ENCODE measurements around the gene BID.

The BID gene

DNA sequence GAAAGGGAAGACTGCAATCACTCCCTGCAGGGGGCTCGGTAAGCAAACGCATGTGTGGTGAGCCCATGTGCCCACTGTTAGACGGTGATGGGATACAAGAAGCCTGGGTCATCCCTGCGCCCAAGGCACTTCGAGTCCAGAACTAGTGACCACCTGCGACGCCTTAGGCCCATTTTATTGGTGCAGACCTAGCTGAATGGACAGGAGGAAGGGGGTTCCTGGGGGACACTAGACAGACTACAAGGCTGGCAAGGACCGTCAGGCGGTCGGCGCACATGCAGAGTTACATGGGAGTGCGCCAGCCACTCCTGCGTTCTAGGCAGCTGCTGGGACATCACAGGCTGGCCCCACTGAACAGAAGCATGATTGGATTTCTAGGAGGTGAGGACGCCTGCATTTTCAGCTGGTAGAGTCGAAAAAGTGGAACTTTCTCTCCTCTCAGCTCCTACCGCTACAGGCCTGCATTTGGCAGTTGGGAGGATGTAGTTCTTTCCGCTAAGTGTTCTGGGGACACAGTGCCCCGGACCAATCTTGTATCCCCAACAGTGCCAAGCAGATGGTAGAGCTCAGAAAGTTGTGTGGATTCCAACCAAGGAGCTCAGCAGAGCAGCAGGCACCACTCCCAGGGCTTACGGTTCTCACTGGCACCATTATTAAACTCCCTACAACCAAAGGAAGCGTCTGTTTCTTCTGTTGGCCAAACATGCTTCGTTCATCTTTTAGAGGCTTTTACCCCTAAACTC, 35.7 kb downstream of the BID start:
- DNase-seq (ENCODE audit: low read depth in 3 of 3) = no peak

DNA sequence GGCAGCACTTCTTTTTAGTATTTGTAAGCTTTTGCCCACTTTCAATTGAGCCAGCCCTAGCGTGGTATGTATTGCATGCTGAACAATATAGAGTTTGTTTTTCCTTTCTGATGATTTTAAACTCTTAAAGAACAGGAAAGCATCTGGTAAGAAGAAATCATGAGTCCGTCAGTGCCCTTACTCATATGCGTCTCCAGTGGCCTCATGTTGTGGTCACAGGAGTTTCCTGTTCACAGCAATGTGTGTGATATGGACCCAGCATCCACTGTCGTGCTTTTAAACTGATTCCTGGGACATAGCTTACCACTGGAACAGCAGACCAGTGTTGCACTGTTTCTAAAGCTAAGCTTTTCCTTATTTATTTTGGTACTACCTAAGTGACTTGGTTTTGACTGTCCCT, 40.1 kb downstream of the BID start:
- peak in 1 of 3 donors; percentile 14 for DNase-seq (ENCODE audit: low read depth in 3 of 3)

DNA sequence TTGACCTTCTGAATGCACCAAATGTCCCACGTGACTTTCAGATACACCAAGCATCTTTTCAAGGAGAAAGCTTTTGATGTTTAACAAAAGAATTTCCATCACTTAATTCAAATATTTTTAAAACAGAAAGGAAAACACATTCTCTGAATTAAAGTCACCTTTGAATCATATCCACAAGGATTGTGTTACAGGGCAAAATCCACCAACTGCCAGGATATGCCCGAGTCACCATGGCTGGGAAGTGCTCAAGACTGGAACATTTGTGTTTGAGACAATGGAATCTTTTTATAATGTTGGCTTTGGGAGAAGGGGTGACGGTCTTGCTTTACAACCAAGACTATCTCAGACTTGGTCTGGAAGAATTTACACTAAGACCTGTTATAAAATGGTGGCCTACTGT, 40.8 kb downstream of the BID start:
- DNase-seq (ENCODE audit: low read depth in 3 of 3) = no peak

DNA sequence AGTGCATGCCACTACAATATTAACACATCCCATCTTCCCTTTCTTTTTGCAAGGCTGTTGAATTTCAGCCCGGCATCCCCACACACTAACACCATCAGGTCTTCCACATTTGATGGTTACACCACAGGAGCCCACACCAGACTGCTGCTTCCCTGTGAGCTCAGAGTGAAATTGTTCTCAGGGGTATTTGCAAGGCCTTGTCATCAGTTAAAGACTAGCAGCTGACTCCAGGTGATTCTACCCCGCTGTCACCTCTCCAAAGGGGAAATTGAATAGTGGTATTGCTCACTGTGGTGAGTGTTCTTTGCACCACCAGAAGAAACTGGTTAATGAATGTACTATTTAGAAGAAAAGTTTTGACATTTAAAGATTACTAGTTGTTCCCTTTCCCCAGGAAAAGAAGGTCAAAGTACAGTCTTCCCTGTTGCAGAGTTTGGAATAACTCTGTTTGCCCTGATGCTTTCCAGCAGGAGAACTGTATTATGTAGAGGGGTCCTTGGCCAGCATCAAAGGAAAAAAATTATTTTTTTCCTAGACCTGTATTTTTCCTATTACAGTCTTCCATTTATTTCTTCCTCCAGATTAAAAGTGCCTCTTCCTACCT, 41.9 kb downstream of the BID start:
- no peak for DNase-seq (ENCODE audit: low read depth in 3 of 3)

DNA sequence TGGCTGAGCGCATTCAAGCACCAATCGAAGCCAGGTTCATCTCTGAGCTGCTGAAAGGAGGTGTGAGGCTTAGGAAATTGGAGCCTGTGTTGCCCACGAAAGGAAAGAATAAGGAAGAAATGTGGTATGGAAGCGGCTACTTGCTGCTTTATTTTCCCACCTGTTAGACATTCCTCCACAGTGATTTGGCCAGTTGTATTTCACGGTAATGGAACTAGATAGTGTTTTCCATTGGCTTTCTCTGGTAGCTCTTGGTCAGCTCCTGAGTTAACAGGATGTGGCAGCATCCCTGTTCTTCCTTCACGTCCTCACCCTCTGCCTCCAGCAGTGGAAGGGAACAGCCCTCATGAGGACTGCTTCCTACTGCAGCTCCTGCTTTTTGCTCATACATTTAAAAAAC, 44.7 kb downstream of the BID start:
- no peak for DNase-seq (ENCODE audit: low read depth in 3 of 3)

DNA sequence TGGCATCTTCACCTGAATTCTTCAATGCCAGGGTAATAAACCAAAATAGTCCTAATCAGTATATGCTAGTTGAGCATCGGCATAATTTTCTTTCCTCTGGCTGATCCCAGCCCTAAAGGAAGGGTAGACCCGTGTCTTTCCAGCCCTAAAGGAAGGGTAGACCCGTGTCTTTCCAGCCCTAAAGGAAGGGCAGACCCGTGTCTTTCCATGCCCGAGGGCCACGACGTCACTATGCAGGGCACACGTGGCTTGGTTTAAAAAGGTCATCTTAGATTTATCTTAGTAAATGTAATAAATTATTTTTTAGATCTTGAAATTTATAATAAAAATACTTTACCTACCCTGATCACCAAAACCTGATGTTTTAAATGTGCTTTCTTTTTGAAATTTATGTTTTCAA, 45.5 kb downstream of the BID start:
- DNase-seq (ENCODE audit: low read depth in 3 of 3) = no peak

DNA sequence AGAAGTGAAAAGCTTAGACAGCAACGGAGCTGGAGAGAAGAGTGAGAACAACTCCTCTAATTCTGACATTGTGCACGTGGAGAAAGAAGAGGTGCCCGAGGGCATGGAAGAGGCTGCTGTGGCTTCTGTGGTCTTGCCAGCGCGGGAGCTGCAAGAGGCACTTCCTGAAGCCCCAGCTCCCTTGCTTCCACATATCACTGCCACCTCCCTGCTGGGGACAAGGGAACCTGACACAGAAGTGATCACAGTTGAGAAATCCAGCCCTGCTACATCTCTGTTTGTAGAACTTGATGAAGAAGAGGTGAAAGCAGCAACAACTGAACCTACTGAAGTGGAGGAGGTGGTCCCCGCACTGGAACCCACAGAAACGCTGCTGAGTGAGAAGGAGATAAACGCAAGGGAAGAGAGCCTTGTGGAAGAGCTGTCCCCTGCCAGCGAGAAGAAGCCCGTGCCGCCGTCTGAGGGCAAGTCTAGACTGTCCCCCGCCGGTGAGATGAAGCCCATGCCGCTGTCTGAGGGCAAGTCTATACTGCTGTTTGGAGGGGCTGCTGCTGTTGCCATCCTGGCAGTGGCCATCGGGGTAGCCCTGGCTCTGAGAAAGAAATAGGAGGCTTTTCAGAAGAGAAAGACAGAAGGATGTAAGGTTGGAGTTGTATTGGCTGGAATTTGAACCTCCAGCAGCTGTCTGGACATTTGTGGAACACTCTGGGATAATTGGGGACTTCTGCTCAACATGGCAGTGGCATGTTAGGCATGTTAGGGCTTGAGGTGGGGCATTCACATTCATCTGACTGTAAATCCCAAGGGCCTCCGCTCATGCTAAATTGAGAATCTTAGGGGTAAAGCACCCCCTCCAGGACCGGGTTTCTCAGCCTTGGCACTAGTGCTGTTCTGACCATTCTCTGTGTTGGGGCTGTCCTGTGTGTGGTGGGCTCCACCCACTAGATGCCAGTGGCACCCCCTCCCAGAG, 47.1 kb downstream of the BID start:
- no peak for DNase-seq (ENCODE audit: low read depth in 3 of 3)

DNA sequence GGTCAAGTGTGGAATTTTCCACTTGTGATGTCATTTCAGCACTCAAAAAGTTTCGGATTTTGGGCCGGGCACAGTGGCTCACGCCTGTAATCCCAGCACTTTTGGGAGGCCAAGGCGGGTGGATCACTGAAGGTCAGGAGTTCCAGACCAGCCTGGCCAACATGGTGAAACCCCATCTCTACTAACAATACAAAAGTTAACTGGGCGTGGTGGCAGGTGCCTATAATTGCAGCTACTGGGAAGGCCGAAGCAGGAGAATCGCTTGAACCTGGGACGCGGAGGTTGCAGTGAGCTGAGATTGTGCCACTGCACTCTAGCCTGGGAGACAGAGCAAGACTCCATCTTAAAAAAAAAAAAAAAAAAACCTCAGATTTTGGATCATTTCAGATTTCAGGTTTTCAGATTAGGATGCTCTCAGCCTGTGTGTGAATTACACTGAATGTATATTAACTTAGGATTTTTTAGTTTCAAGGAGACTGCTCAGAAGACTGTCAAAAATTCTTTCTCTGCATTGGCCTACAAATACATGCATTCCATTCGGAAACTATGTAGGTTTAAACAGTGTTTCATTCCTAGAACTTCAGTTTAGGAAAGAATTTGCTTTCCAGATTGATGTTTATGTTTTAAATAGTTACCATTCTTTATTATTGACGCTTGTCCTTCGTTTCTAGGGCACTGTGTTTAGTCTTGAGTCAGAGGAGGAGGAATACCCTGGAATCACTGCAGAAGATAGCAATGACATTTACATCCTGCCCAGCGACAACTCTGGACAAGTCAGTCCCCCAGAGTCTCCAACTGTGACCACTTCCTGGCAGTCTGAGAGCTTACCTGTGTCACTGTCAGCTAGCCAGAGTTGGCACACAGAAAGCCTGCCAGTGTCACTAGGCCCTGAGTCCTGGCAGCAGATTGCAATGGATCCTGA, 48.0 kb downstream of the BID start:
- DNase-seq (ENCODE audit: low read depth in 3 of 3) = no peak

DNA sequence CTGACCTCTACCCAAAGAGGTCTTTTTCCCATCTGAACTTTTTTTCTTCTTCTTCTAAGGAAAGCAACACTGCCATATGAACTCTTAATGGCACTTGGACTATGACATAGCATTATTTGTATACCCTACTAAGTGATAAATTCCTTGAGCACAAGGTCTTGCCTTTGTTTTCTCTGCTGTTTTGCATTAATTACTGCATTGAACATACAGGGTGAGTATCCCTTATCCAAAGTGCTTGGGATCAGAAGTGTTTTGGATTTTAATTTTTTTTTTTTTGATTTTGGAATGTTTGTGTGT, 48.8 kb downstream of the BID start:
- DNase-seq (ENCODE audit: low read depth in 3 of 3) = no peak

DNA sequence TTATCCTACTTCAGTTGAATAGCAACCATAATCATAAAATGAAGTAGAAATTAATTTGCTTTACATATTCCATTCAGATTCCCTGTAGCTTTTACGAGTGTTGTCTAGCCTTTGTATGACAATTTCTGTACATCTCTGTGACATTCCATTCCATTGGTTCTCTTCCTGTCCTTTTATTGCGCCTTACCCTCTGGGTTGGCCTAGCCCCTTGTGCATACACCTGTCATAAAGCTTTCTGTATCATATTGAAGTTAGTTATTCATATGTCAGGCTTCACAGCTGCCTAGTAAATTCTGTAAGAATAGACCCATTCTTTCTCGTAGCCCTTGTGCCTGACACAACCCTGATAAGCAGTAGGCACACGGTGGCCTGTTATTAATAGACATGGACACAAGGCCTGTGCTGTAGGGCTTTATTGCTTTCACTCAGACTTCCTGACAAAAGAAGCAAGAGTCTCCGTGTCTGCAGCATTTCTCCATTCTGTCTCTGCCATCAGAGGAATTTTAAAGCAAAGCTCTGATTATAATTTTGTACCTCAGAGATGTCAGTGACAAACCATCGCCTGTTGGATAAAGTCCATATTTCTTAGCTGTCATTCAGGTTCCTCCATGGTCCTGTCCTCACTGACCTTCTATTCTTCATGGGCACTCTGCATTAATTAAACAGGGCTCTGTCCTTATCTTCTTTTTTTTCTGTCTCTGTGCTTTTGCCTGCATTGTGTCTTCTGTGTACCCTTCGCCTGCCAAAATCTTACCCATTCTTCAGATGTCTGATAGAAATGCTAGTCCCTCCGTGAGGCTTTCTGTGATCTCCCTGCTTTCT, 49.4 kb downstream of the BID start:
- no peak for DNase-seq (ENCODE audit: low read depth in 3 of 3)

DNA sequence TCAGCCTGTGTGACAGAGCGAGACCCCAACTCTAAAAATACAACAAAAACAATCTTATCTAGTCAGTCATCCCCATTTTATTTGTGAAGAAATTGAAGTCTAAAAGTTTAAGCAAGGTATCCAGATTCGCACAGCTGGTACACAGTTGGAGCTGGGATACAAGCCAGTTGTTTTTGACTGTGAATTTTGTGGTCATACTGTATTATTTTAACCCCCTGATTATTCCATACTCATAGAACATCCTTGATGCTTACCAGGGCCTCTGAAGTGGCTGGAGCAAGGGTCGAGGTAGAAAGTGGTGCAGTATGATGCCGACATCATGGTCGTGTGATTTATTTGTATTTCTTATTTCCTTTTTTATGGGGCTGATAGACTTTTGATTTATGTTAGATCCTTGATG, 50.0 kb downstream of the BID start:
- DNase-seq (ENCODE audit: low read depth in 3 of 3) = no peak

DNA sequence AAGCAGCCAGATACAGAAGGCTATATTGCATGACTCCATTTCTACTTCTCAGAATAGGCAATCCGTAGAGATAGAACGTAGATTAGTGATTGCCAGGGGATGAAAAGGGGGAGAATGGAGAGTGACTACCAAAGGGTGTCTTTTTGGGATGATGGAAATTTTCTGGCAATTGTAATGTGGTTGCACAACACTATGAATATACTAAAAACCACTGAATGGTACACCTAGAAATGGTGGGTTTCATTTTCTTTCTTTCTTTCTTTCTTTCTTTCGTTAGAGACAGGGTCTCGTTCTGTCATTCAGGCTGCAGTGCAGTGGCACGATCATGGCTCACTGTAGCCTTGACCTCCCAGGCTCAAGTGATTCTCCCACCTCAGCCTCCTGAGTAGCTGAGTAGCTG, 54.4 kb downstream of the BID start:
- DNase-seq (ENCODE audit: low read depth in 3 of 3) = no peak

DNA sequence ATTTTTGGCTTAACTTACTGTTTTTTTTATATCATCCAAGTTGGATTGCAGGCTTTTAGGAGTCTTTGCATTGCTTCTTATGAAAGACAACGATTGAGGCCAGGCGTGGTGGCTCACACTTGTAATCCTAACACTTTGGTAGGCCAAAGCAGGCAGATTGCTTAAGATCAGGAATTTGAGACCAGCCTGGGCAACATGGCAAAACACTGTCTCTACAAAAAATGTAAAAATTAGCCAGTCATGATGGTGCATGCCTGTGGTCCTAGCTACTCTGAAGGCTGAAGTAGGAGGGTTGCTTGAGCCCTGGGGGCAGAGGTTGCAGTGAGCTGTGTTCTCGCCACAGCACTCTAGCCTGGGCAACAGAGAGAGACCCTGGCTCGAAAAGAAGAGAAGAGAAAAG, 56.6 kb downstream of the BID start:
- DNase-seq (ENCODE audit: low read depth in 3 of 3) = no peak

DNA sequence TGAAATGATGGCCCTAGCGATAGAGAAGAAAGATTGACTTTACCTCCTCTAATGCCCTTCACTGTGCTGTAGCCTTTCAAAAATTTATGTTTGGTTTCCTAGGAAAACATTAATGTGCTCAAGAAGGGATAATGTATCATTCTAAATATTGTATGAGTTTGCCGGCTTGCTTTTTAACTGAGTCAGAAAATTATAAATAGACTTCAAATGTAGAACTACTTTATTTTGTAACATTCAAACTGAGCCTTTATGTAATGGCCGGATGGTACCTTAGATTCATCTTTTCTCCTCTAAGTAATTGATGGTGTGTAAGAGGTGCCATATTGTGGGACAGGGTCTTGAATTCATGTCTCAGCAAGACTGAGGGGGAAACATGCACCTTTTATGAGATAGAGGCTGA, 57.7 kb downstream of the BID start:
- DNase-seq (ENCODE audit: low read depth in 3 of 3) = no peak

DNA sequence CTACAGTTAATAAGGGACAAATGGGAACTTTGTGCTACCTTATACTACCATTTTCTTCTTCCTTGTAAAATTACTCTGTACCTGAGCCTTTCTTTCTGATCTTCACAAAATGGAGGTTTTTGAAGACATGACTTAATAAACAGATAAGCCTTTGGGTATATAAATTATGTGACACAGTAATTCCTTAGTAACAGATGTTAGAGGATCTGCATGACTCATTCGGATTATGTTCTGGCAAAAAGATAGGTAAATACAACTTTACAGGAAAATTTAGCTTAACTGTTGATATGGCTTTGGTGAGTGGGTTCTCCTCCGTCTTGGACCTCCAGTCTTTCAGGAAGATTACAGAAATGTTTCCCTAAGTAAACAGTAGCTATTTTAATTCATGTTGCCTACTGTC, 61.8 kb downstream of the BID start:
- DNase-seq (ENCODE audit: low read depth in 3 of 3) = no peak

DNA sequence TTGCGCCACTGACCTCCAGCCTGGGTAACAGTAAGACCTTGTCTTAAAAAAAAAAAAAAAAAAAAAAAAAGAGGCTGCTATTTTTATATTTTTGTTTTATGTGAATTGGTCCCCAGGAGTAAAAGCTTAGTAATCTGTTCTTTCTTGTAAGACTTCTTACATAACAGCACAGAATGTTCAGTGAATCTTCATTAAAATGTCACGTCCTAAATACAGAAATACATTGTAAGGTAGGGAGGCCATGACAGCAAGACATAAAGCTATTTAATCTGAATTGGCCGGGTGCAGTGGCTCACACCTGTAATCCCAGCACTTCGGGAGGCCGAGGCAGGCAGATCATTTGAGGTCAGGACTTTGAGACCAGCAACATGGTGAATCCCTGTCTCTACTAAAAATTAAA, 64.2 kb downstream of the BID start:
- DNase-seq (ENCODE audit: low read depth in 3 of 3) = no peak

DNA sequence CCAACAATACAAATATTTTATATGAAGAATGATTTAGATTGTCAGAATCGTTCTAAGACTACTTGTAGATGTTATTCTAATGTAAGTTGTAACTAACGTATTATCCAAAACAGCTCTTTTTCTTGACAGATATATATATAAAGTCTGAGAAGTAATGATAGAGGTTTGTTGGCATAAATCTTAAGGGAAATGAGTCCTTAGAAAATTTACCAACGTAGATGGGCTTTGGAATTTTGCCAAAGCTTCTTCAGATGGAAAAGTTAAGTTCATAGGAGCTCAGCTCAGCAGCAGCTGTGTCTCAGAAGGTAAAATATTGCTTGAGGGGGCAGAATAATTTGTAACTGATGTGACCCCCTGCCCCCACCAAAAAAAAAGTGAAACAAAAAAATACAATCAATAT, 66.7 kb downstream of the BID start:
- DNase-seq (ENCODE audit: low read depth in 3 of 3) = no peak

DNA sequence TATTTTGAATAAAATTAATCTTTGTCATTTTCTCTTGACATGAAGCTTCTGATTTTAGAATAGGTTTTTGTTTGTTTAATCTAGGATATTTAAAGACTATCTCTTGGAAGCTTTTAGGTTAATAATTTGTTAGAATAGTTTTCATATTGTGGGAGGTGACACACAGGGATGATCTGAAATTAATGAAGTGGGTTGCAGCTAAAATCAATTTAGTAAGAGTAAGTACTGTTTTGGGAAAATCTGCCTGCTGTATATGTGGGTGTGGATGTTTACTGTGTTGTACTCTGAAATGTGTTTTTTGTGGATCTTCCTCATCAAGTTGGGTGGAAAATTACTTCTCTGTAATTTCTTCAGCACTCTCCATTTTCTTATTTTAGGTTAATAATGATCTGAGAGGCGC, 67.3 kb downstream of the BID start:
- DNase-seq (ENCODE audit: low read depth in 3 of 3) = no peak

DNA sequence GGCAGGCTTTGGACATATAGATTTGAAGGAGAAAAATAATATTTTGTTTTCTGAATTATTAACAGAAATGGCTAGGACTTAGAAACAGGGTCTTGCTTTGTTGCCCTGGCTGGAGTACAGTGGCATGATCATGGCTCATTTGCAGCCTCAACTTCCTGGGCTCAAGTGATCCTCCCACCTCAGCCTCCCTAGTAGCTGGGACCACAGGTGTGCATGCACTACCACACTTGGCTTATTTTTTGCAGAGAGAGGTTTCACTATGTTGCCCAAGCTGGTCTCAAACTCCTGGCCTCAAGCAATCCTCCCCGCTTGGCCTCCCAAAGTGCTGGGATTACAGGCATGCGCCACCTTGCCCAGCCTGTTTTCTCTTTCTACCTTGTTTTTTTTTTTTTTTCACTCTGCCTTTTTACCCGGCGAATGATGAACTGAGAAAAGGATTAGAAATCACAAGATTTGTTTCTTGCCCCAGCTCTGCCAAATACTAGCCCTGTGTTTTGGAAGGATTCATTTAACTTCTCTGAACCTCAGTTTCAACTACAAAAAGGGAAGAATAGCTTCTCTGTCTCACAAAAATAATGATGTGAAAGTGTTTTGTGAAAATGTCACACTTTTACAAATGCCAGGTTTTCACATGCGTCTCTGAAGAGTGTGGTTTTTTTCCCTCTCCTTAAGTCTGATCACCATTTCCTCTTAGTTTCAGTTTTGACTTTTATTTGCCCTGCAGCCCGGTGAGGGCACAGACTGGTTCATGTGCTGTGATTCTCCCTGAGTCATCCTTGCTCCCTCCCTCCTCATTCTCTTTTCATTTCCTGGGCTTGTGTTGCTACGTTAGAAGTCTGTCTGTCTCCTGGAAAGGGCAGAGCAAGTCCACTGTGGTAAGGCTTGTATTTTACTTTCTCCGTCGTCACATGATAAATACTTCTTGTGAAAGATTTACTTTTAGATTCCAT, 68.0 kb downstream of the BID start:
- DNase-seq (ENCODE audit: low read depth in 3 of 3) = peak; percentile 27 to 34 (median 28)

DNA sequence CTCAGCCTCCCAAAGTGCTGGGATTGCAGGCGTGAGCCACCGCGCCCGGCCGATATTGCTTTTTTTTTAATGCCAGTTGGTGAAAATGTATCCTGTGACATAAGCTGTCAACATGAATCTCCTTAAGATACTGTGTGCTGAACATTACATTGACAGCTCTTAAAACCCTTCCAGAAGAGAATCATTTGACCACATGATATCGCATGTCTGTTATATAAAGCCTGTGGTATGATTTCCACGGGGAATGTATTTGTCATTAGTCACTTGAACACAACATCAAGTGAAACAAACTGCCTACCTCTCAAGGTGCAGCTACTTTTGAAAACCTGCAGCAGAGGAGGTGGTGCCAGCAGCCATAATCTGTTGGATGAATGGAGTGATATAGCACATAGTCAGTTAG, 68.7 kb downstream of the BID start:
- no peak for DNase-seq (ENCODE audit: low read depth in 3 of 3)
